Keratinocyte (primary cell): ENCODE measurements around the gene FMN1.

Experiments used
- CTCF ChIP-seq, 3 experiments: IDR thresholded peaks in 1 of 3; conservative IDR thresholded peaks in 1 of 3; optimal IDR thresholded peaks in 1 of 3; 2 replicates in 2 of 3; 3 replicates in 1 of 3; pipeline versions ENCODE3 to v1.5.1; 2011; ENCODE audit warnings: low read length in 3 of 3, mild to moderate bottlenecking in 3 of 3, moderate library complexity in 2 of 3, control low read depth in 1 of 3, inconsistent platforms in 1 of 3; ENCODE audit not compliant: insufficient read depth in 2 of 3; ENCODE audit errors: extremely low read depth in 1 of 3
- EZH2 ChIP-seq: IDR thresholded peaks from one replicate; pipeline ENCODE4 v1.6.1; 2012; ENCODE audit warnings: inconsistent platforms, mild to moderate bottlenecking, low read length, moderate library complexity

GRCh38 chr15:32878869-32879805 is 315.4 kb downstream of the FMN1 start:
- TF ChIP-seq EZH2 (no peak), CTCF (optimal IDR thresholded peaks at IDR 0.05 in 1 of 3, IDR thresholded peaks at IDR 0.05 in 1 of 3, conservative IDR thresholded peaks at IDR 0.05 in 1 of 3; ENCODE audit: extremely low read depth in 1 of 3, insufficient read depth in 2 of 3, low read length in 3 of 3) (no peak)
